Neural progenitor cell (in vitro differentiated cells): ENCODE results near the gene SAMD4A.

ENCODE experiments used
- CTCF ChIP-seq: fragments of 200-600 bp; sonication (generic); IDR thresholded peaks from 2 replicates; pipeline ENCODE4 v1.5.1; 2017; ENCODE audit warnings: antibody characterized with exemption, mild to moderate bottlenecking
- EZH2 ChIP-seq: fragments of 200-600 bp; sonication (generic); IDR thresholded peaks from 2 replicates; pipeline ENCODE4 v1.6.1; 2017; ENCODE audit warnings: antibody characterized with exemption, mild to moderate bottlenecking, moderate library complexity
- EZH2phosphoT487 ChIP-seq: fragments of 200-600 bp; sonication (generic); IDR thresholded peaks from 2 replicates; pipeline ENCODE4 v1.6.1; 2017; ENCODE audit warnings: antibody characterized with exemption

GRCh38 chr14:54537651-54538050 lies 29.3 kb upstream of the SAMD4A start:
- TF ChIP-seq CTCF, result no peak
- no peak for TF ChIP-seq EZH2
- TF ChIP-seq EZH2phosphoT487, result no peak
